Measurements from ENCODE around the gene WDR59. TPM values are rescaled to one million over a fixed set of nuclear protein-coding genes. Genes with fewer than 3 reads are reported as not detected.

WDR59 gene
- total and polyA plus RNA-seq, 2 of the 4 experiments (the other 2 are of a cell fraction) = 29.4 to 44.6 TPM

DNA sequence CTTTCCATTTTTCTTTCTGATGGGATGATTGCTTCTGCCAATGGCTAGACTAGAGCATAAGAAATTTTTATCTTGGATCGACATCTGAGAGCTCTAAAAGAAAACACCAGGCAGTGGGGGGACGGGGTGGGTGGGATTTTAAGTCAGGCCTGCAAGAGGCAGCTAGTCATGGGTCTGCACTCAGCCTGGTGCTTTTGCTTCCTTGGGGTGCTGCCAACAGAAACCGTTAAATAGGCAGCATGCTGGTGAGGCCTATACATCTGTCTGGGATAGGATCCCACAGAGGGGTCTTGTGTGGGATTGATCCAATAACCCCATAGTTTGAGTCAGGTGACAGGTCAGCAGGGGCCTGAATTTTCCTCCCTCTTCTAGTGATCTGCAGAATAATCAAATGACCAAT is 40.8 kb upstream of the WDR59 start:
- Histone ChIP-seq H3K36me3 (ENCODE audit: control insufficient read depth, insufficient read depth, low read length) (no peaks in the 10 kb centered on the region), H2AK9ac (replicated peaks; ENCODE audit: low read depth, low read length, poor library complexity) (peak overlapping the region; percentile 51), H2BK120ac (ENCODE audit: low read depth, low read length) (peak overlapping the region; percentile 58), H3K9ac (ENCODE audit: low read depth, low read length) (0 out of 2 replicates have a peak overlapping the region, but pooled peaks have one; percentile 11), H2BK20ac (ENCODE audit: low read depth, low read length) (peak overlapping the region; percentile 68; the same call in 1 of the 2 replicates), H2AFZ (replicated peaks; ENCODE audit: low read length, poor library complexity) (no peak overlapping the region), H3K18ac (ENCODE audit: low read depth, low read length) (peak overlapping the region; percentile 73; the same call in 1 of the 2 replicates), H3K9me3 (ENCODE audit: control insufficient read depth, insufficient read depth, low read length) (peaks cover 4% of the 10 kb centered on the region), H3K9me1 (ENCODE audit: insufficient read depth, low read length) (peaks cover 11% of the 10 kb centered on the region; the same call in 1 of the 2 replicates), H3K27me3 (ENCODE audit: control insufficient read depth, insufficient read depth, low read length) (no peaks in the 10 kb centered on the region), H3K23ac (ENCODE audit: low read depth, low read length) (peak overlapping the region; percentile 34; the same call in 1 of the 2 replicates), H3K14ac (replicated peaks; ENCODE audit: low read depth, low read length) (peak overlapping the region; percentile 56; the same call in 1 of the 2 replicates), H2BK15ac (ENCODE audit: low read depth, low read length) (0 out of 3 replicates have a peak overlapping the region, but pooled peaks have one; percentile 21), H2BK5ac (ENCODE audit: low read depth, low read length, poor library complexity, severe bottlenecking) (peak overlapping the region; percentile 90), H3K4ac (ENCODE audit: low read depth, low read length) (peak overlapping the region; percentile 72), H3K4me3 (ENCODE audit: insufficient read depth, low read depth, low read length) (no peak overlapping the region), H4K91ac (ENCODE audit: insufficient read depth, low read depth, low read length) (peak overlapping the region; percentile 22), H3K56ac (ENCODE audit: extremely low read depth, insufficient read depth, low read length) (no peak overlapping the region), H4K5ac (ENCODE audit: low read depth, low read length) (peak overlapping the region; percentile 79), H3K4me2 (ENCODE audit: low read depth, low read length) (peak overlapping the region; percentile 66), H3K4me1 (ENCODE audit: control insufficient read depth, insufficient read depth, low read length) (peaks cover 26% of the 10 kb centered on the region), H3K27ac (ENCODE audit: insufficient read depth, low read length) (peak overlapping the region; percentile 92), H4K20me1 (ENCODE audit: insufficient read depth, low read length) (peaks cover 9% of the 10 kb centered on the region; the same call in 1 of the 2 replicates), H4K8ac (ENCODE audit: low read depth in 2 of 2, low read length in 2 of 2) (peak overlapping the region in 1 of 2 experiments; percentile 45; a peak in 2 of 4 replicates), H2AK5ac (ENCODE audit: low read depth, low read length) (peak overlapping the region; percentile 71; the same call in 1 of the 2 replicates), H3K79me1 (ENCODE audit: low read depth in 1 of 2, low read length in 2 of 2) (peaks cover 30 to 64% of the 10 kb centered on the region in 2 experiments)
- BruUV-seq (replicated peaks) = no TSS peak
- DNase-seq = peak; percentile 61
- no peak for TF ChIP-seq USF2 (IDR thresholded peaks at IDR 0.05; ENCODE audit: low read depth, low read length)
- dilution Hi-C loops (cut with HindIII; ENCODE audit: low sequenced_read_pairs, unreplicated experiment) = no loop called here
- in situ Hi-C loops (cut with MboI; ENCODE audit: low sequenced_read_pairs) = no loop called here
- peak; percentile 18 for ATAC-seq (ENCODE audit: low read depth)
- ChIA-PET CTCF (interaction anchor here (1.4 to 2.2 kb wide), 2 partner anchors 28 to 85 kb away, joined by 4 to 5 read pairs; no protein-coding TSS in a partner anchor), POLR2A (ENCODE audit: unreplicated experiment) (no interaction called here)
- 25% methylated on average over 2 of the region's 3 CpGs; no CpG with 5 or more reads in 1 of the 2 experiments for WGBS, 2 experiments (ENCODE audit: extremely low coverage in 2 of 2, insufficient read length in 1 of 2)
- intact Hi-C loops (cut with micrococcal nuclease) = loop anchor here (2.0 kb wide), 1 partner anchor 27 kb away; the partner anchor contains the start of gene ZNRF1

Measured in IMR-90 (cell line).